SKM-1 (cell line): ENCODE data around the gene INTS6.

Experiments used
- DNase-seq: peaks from one replicate; lab custom pipeline; 2025; ENCODE audit not compliant: unreplicated experiment; lab: John Stamatoyannopoulos, UW

The INTS6 gene, protein sequence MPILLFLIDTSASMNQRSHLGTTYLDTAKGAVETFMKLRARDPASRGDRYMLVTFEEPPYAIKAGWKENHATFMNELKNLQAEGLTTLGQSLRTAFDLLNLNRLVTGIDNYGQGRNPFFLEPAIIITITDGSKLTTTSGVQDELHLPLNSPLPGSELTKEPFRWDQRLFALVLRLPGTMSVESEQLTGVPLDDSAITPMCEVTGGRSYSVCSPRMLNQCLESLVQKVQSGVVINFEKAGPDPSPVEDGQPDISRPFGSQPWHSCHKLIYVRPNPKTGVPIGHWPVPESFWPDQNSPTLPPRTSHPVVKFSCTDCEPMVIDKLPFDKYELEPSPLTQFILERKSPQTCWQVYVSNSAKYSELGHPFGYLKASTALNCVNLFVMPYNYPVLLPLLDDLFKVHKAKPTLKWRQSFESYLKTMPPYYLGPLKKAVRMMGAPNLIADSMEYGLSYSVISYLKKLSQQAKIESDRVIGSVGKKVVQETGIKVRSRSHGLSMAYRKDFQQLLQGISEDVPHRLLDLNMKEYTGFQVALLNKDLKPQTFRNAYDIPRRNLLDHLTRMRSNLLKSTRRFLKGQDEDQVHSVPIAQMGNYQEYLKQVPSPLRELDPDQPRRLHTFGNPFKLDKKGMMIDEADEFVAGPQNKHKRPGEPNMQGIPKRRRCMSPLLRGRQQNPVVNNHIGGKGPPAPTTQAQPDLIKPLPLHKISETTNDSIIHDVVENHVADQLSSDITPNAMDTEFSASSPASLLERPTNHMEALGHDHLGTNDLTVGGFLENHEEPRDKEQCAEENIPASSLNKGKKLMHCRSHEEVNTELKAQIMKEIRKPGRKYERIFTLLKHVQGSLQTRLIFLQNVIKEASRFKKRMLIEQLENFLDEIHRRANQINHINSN

GRCh38 chr13:51452361-51453206, at the start of gene INTS6:
Gene INTS6, minus strand, starts transcription at chr13:51453036. Its CDS starts 511 bp downstream, at chr13:51452525.
- DNase-seq: peak; percentile 96

DNA sequence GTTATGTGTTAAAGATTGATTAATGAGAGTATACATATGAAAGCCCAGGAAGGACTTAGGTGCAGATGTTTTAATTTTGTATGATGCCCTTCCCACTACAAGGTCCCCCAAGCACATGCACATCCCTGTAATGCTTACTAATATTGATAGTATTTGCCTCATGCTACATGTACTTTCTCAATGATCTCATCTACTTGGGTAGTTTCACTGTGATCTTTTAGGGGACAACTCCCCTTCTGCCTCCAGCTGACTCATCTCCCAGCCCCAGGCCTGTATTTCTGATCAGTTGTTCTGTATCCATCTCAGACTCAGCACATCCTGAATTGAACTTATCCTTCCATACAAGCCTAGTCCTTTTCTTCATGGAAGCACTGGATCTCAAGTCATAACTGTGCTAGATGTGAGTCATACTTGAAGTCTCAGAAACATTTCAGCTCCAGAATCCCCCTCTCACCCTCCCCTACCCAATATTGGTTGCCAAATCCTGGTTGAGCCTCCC, 49.4 kb upstream of the INTS6 start:
- no peak for DNase-seq

DNA sequence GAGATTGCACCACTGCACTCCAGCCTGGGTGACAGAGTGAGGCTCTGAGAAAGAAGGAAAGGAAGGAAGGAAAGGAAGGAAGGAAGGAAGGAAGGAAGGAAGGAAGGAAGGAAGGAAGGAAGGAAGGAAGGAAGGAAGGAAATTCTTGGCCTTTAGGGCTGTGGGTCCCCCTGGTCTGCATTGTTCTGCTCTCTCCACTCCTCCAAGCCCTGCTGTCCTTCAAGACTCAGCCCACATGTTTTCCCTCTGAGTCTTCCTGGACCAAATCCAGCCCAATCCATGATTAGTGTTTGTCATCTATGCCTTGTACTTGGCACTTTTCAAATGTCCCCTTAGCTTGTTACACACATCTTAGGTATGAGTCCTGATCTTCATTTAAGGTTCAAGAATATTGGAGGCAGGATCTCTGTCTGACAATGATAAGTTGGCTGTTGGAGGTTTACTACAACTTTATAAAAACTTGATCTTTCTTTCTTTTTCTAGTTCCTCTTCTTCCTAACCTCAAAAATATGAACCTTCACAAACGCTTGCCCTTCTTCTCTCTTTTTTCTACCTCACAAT, 48.8 kb upstream of the INTS6 start:
- no peak for DNase-seq

- no peak for DNase-seq
These were observed 48.3 kb upstream of the INTS6 start for GRCh38 chr13:51501096-51501495.

DNA sequence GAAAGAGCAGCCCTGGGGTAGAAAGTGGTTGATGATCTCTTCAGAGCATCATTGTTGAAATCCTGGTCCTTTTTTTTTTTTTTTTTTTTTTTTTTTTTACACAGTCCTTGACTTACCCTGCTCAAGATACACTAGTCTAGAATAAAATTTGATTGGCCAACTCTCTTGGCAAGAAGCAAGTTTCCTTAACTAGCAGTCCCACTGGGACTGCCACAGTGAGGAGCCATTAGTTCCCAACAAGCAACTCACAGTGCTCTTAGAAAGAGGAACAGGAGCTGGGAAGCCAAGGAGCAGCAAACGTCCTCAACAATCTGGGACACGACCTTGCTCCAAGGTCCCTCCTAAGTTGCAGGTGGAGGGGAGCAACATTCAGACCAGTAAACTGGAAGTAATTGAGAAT, 47.9 kb upstream of the INTS6 start:
- DNase-seq: no peak

GRCh38 chr13:51499841-51500240, 47.0 kb upstream of the INTS6 start:
- no peak for DNase-seq

GRCh38 chr13:51495316-51495715, 42.5 kb upstream of the INTS6 start:
- DNase-seq: no peak

DNA sequence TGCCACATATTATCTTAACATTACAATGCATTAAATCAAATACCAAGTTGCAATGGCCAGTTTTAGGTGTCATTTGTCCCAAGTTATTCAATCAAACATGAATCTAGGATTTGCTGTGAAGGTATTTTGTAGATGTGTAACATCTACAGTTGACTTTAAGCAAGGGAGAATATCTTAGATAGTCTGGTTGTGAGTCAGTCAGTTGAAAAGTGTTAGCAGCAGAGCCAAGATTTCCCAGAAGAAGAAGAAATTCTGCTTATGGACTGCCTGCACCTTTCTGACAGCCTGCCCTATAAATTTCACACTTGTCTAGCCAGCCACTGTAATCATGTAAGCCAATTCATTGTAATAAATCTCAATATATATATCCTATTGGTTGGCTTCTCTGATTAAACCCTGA, 41.3 kb upstream of the INTS6 start:
- DNase-seq: no peak

- no peak for DNase-seq
These were observed 35.4 kb upstream of the INTS6 start for GRCh38 chr13:51488212-51488611.

DNA sequence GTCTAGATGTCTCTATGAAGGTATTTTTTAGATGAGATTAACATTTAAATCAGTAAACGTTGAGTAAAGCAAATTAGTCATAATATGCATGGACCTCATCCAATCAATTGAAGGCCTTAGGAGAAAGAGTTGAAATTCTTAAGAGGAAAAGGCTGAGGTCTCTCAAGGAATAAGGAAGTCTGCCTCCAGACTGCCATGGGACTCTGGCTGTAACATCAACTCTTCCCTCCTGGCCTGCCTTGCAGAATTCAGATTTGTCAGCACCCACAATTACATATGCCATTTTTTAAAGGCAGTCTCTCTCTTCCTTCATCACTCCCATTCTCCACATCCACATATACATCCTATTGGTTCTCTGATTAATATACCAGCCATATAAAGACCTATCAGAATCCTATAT, 28.8 kb upstream of the INTS6 start:
- no peak for DNase-seq

- no peak for DNase-seq
These were observed 26.3 kb upstream of the INTS6 start for GRCh38 chr13:51479199-51479523.

DNA sequence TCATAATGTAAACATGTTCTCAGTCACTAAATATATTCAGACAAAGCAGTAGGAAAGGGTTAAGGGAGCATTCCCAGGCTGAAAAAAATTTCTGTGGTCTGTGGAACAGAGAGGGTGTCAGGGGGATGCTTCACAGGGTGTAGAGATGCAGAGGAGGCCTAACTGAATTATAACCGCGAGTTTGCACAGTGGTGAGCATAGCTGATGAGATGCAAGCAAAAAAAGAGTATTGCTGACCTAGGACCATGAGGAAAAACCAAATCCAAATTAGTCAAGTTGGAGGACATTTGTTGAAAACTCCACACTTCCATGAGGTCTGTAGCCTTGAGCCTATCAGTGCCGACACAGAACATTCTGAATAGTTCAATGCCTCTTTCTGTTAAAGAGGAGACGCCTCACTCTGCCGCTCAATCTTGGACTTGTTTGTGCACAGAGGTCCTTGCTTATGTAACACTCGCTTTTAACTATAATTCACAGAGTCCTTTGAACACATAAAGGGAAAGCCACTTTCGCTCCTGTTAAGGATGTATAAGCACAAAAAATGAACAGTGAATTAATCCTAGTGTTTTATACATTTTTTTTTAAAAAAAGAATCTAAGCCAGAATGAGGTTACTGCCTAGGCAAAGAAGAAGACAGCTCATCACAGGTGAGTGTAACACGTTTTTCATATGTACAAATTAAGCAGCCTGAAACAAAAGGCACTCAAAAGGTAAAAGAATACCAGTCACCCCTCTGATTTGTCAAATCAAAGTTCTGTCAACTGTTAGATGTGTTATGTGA, 25.8 kb upstream of the INTS6 start:
- no peak for DNase-seq

DNA sequence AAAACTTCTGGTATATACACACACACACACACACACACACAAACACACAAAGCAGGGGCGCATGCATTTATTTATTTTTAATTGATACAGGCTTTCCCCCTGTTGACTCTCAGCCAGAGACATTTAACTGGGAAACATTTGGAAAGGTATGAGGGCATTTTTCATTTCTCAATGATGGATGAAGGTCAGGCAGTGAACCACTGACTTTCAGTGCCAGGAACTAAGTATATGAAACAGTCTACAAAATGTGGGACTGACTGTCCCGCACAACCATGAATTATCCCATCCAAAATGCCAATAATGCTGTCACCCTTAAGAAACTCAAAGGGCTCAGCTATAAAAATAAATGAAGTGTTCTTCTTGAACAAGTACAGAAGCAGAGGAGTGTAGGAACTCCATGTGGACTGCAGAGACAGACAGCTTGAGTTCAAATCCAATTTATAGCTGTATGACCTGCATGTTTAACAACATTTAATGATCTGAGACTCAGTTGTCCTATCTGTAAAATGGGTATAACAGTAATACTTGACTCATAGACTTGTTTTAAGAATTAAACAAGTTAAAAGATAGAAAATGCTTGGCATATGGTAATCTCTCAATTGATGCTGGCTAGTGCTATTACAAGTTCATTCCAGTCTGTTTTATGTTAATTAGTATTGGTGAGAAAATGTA, 25.0 kb upstream of the INTS6 start:
- DNase-seq: no peak

DNA sequence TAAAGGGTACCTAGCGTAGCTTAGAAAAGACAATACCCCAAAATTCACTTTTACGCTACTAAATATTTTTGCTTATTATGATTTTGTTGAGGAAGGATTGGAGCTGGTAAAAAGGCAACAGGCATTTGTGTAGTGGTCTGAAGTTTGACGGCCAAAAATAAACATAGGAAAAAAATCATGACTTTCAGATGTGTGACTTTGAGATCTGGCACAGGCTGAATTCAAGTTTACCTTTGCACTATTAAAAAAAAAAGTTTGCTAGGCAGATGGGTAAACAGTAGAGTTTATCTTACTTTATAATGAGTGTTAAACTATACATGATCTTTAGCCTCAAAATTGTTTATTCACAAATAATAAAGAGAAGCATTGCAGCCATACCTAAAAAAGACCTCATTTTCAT, 24.3 kb upstream of the INTS6 start:
- no peak for DNase-seq

DNA sequence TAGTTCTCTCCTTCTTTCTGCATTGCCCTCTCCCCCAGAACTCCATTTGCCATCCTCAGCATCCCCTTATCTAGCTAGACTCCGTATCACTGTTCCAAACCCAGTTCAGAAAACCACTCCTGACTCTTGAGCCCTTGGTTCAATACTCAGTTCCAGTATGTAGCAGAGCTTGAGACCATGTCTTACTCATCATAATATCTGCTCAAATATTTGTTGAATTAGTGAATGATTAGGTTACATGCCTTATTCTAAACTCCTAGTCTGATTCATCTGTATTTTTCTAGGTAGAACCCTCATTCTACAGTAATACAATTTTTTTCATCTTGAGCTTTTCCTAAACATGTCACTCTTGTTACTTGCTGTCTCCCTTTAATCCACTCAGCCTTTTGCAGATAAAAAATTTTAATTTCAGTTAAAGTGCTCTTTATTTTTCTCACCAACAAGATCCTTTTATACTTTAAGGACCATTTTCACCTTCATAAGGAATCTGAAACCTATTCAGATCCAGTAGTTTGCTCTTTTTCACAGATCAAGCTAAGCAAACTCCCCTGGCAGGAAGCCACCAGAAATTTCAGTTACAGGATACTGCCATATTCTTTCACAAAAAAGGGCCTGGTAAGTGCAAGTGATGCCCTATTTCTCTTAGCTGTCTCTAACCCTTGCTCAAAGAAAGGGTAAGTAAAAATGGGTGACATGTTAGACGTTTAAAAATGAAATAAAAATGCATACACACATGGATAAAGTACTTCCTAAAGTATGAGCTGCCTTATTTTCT, 23.1 kb upstream of the INTS6 start:
- no peak for DNase-seq

GRCh38 chr13:51469790-51470189, 17.0 kb upstream of the INTS6 start:
- no peak for DNase-seq

- no peak for DNase-seq
These were observed 14.9 kb upstream of the INTS6 start for GRCh38 chr13:51467730-51468129.

DNA sequence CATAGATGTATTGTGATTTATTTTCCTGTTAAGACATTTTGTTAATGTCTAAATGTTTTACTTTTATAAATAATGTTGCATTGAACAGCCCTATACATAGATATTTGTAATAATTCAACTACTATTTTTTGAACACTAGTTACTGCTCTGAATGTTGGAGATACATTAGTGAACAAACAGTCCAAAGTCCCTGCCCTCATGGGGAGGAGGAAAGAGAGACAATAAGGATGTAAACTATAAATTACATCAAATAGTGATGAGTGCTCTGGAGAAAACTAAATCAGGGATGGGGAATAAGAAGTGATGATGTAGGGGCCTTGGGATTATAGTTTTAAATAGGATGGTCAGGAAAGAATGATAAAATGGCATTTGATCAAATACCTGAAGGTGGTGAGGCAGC, 12.3 kb upstream of the INTS6 start:
- DNase-seq: no peak
